Endothelial cell of umbilical vein (primary cell): ENCODE data around the gene CLTCL1. TPM values are rescaled to one million over a fixed set of nuclear protein-coding genes. Genes with fewer than 3 reads are reported as not detected.
A peak's percentile ranks its signal among the peaks of the same experiment; 100 is the strongest.

Experiments used
- BruUV-seq: library from RNA; stranded (reverse); fragments of 400-500 nt; replicated peaks from 2 replicates; lab custom pipeline; 2021; lab: Mats Ljungman, UMichigan
- CTCF ChIA-PET: fragments of 300-600, 350-600 bp; sonication (Branson Sonifier 250); formaldehyde crosslinking; loops from one replicate; lab custom pipeline; 2021; ENCODE audit warnings: antibody characterized with exemption, inconsistent platforms; lab: Charles Lee
- POLR2A ChIA-PET: fragments of 300-600, 350-600 bp; sonication (Branson Sonifier 250); formaldehyde crosslinking; loops from one replicate; lab custom pipeline; 2021; ENCODE audit warnings: antibody characterized with exemption, inconsistent platforms; lab: Charles Lee
- DNase-seq: peaks from one replicate; pipeline ENCODE4 v3.0.0-alpha.2; 2011; ENCODE audit warnings: low read depth, low spot score
- FAIRE-seq: peaks from 2 replicates; lab custom pipeline; 2011; peaks lifted over from hg19 to GRCh38; lab: Jason Lieb, UNC
- H2AFZ ChIP-seq: 2 replicates; pipeline ENCODE4 v1.6.0; 2012; ENCODE audit warnings: low read depth, low read length, control low read depth, inconsistent platforms
- H3K27ac ChIP-seq: 2 replicates; pipeline ENCODE4 v1.5.1; 2011; ENCODE audit warnings: low read depth, mild to moderate bottlenecking, control low read depth, low read length, moderate library complexity; ENCODE audit not compliant: insufficient read depth
- H3K27me3 ChIP-seq, 2 experiments: 2 replicates each; pipeline versions ENCODE4 v1.6.0 to v1.6.1; 2011; ENCODE audit warnings: low read length in 2 of 2, mixed read lengths in 1 of 2; ENCODE audit not compliant: control insufficient read depth in 2 of 2, insufficient read depth in 2 of 2
- H3K36me3 ChIP-seq, 2 experiments: 2 replicates in 1 of 2; 3 replicates in 1 of 2; pipeline ENCODE4 v1.5.1; 2011; ENCODE audit warnings: low read length in 2 of 2, mild to moderate bottlenecking in 1 of 2, moderate library complexity in 1 of 2; ENCODE audit not compliant: control insufficient read depth in 2 of 2, insufficient read depth in 2 of 2; ENCODE audit errors: extremely low read depth in 1 of 2
- H3K4me1 ChIP-seq: 3 replicates; pipeline ENCODE4 v1.5.1; 2011; ENCODE audit warnings: mild to moderate bottlenecking, low read length; ENCODE audit not compliant: control insufficient read depth, insufficient read depth; ENCODE audit errors: extremely low read depth
- H3K4me2 ChIP-seq: 2 replicates; pipeline ENCODE4 v1.6.1; 2011; ENCODE audit warnings: low read length, control low read depth, mixed read lengths; ENCODE audit not compliant: insufficient read depth
- H3K4me3 ChIP-seq, 3 experiments: fragments of 200-600 bp in 1 of 3; sonication (generic), shearing (Covaris generic) in 1 of 3; replicated peaks in 1 of 3; 2 replicates each; pipeline ENCODE4 v1.5.1; 2011 to 2016; ENCODE audit warnings: control low read depth in 3 of 3, low read length in 3 of 3, mild to moderate bottlenecking in 2 of 3, inconsistent platforms in 1 of 3, low read depth in 1 of 3, moderate library complexity in 1 of 3; ENCODE audit not compliant: insufficient read depth in 1 of 3
- H3K79me2 ChIP-seq: 2 replicates; pipeline ENCODE4 v1.6.0; 2012; ENCODE audit warnings: low read length, inconsistent platforms; ENCODE audit not compliant: control insufficient read depth, insufficient read depth
- H3K9ac ChIP-seq: replicated peaks from 2 replicates; pipeline ENCODE3; 2011; ENCODE audit warnings: low read length, control low read depth; ENCODE audit not compliant: insufficient read depth; ENCODE audit errors: extremely low read depth
- H3K9me1 ChIP-seq: replicated peaks from 3 replicates; pipeline ENCODE4 v1.6.0; 2011; ENCODE audit warnings: mild to moderate bottlenecking, low read length; ENCODE audit not compliant: control insufficient read depth, insufficient read depth; ENCODE audit errors: extremely low read depth
- H3K9me3 ChIP-seq: replicated peaks from 2 replicates; pipeline ENCODE4 v1.5.1; 2012; ENCODE audit warnings: low read length, inconsistent platforms; ENCODE audit not compliant: control insufficient read depth, insufficient read depth
- H4K20me1 ChIP-seq: replicated peaks from 2 replicates; pipeline ENCODE3; 2011; ENCODE audit warnings: mild to moderate bottlenecking, low read length; ENCODE audit not compliant: control insufficient read depth, insufficient read depth; ENCODE audit errors: extremely low read depth
- CTCF ChIP-seq, 2 donors: IDR thresholded peaks; 1 replicate in 1 of 2; 2 replicates in 1 of 2; pipeline ENCODE4 v1.5.1; 2011; ENCODE audit warnings: low read length in 2 of 2, mild to moderate bottlenecking in 2 of 2, moderate library complexity in 2 of 2, control low read depth in 1 of 2, inconsistent platforms in 1 of 2, low read depth in 1 of 2; ENCODE audit not compliant: insufficient read depth in 1 of 2; ENCODE audit errors: extremely low read depth in 1 of 2
- EZH2 ChIP-seq: IDR thresholded peaks from 2 replicates; pipeline ENCODE4 v1.6.1; 2012; ENCODE audit warnings: borderline replicate concordance, low read depth, mild to moderate bottlenecking, moderate library complexity, low read length, inconsistent platforms; ENCODE audit not compliant: severe bottlenecking
- FOS ChIP-seq: IDR thresholded peaks from 2 replicates; pipeline ENCODE4 v1.6.1; 2011; ENCODE audit warnings: mild to moderate bottlenecking, low read length, moderate library complexity, borderline replicate concordance; ENCODE audit not compliant: insufficient read depth
- GATA2 ChIP-seq: IDR thresholded peaks from 2 replicates; pipeline ENCODE4 v1.7.0; 2011; ENCODE audit warnings: low read depth, mild to moderate bottlenecking, moderate library complexity, mixed read lengths, low read length; ENCODE audit not compliant: insufficient read length, insufficient read depth
- JUN ChIP-seq: IDR thresholded peaks from 2 replicates; pipeline ENCODE4 v1.6.1; 2011; ENCODE audit warnings: borderline replicate concordance, low read depth; ENCODE audit not compliant: insufficient read length, insufficient read depth
- MAX ChIP-seq: IDR thresholded peaks from 2 replicates; pipeline ENCODE4 v1.6.1; 2011; ENCODE audit not compliant: insufficient read depth, insufficient read length
- MYC ChIP-seq: IDR thresholded peaks from one replicate; pipeline ENCODE4 v1.6.1; 2011; ENCODE audit warnings: mild to moderate bottlenecking, low read depth, low read length
- POLR2AphosphoS5 ChIP-seq: IDR thresholded peaks from 2 replicates; pipeline ENCODE4 v1.6.1; 2012; ENCODE audit warnings: low read depth, mild to moderate bottlenecking, control low read depth, low read length, moderate library complexity; ENCODE audit not compliant: insufficient read depth
- dilution Hi-C: fragments of 300-500 bp; cut with MboI; formaldehyde crosslinking; loops from one replicate; pipeline ENCODE4 v1.15.0; 2019; ENCODE audit warnings: low sequenced_read_pairs; ENCODE audit not compliant: extremely low pct_ligation_motif_present
- intact Hi-C: fragments of 100-400 bp; cut with micrococcal nuclease; formaldehyde crosslinking; loops from one replicate; pipeline ENCODE4 v1.10.0; 2022
- polyA plus RNA-seq, 4 experiments: library from polyadenylated mRNA; depleted of rRNA in 3 of 4; stranded (reverse) in 3 of 4; unstranded in 1 of 4; fragments of >200 nt; gene quantifications; 2 replicates each; pipeline versions ENCODE4 v1.2.1 to v1.2.3, GENCODE V29; 2011 to 2012; ENCODE audit warnings: missing spikeins in 1 of 4
- total RNA-seq: library from RNA; stranded (reverse); gene quantifications from 2 replicates; pipeline ENCODE4 v1.2.3, GENCODE V29; 2021

The CLTCL1 gene
- total and polyA plus RNA-seq, 2 donors (not counting 3 experiments of a cell fraction or from before 2014, with no cell fraction given), result 5.0 to 6.2 TPM

DNA sequence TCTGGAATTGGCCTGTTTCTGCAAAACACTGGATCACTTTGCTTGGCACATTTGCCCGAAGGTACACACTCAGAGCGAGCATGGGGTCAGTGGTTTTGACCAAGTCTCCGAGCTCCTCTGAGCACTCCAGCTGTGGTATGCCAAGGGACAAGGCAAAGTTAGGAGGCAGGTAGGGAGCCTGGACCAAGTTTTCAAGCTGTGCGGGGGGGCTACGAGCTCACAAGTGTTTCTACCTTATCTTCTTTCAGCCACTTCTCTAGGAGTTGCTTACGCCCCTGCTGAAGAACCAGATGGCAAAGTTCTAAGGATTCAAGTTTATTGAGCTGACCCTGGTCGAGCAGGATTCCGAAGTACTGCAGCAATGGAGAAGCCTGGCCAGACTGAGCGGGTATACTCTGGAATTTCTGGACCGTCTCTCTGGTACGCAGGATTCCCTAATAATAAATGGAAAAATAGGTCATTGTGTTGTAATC is 58.3 kb downstream of the CLTCL1 start:
- intact Hi-C loops (no loop called here), dilution Hi-C loops (no loop called here)
- Histone ChIP-seq H3K9ac (no peak overlapping the region), H3K27ac (no peak overlapping the region), H2AFZ (no peak overlapping the region), H3K79me2 (no peaks in the 10 kb centered on the region), H3K9me3 (no peaks in the 10 kb centered on the region), H3K36me3 (no peaks in the 10 kb centered on the region), H4K20me1 (no peaks in the 10 kb centered on the region), H3K4me3 (no peak overlapping the region), H3K27me3 (no peaks in the 10 kb centered on the region), H3K4me2 (no peak overlapping the region), H3K4me1 (no peaks in the 10 kb centered on the region), H3K9me1 (no peaks in the 10 kb centered on the region)
- no TSS peak for BruUV-seq
- FAIRE-seq (no peak), DNase-seq (no peak)
- TF ChIP-seq MAX (no peak), POLR2AphosphoS5 (no peak), EZH2 (no peak), GATA2 (no peak), MYC (no peak), JUN (no peak)
- ChIA-PET POLR2A (no interaction called here), CTCF (interaction anchor here (0.8 kb wide), 1 partner anchor 190 kb away, joined by 3 read pairs; no protein-coding TSS in a partner anchor)

GRCh38 chr22:19232623-19233022 is 58.9 kb downstream of the CLTCL1 start:
- Histone ChIP-seq H3K27me3 (no peaks in the 10 kb centered on the region), H3K4me1 (no peaks in the 10 kb centered on the region), H3K4me2 (no peak overlapping the region), H3K36me3 (no peaks in the 10 kb centered on the region), H3K9ac (no peak overlapping the region), H4K20me1 (no peaks in the 10 kb centered on the region), H3K9me3 (no peaks in the 10 kb centered on the region), H3K4me3 (no peak overlapping the region), H2AFZ (no peak overlapping the region), H3K9me1 (no peaks in the 10 kb centered on the region), H3K79me2 (no peaks in the 10 kb centered on the region), H3K27ac (no peak overlapping the region)
- TF ChIP-seq CTCF (IDR thresholded peaks at IDR 0.05; ENCODE audit: extremely low read depth in 1 of 2, insufficient read depth in 1 of 2, low read depth in 1 of 2, low read length in 2 of 2) (no peak), MYC (no peak), MAX (no peak), FOS (no peak)
- DNase-seq (peak; percentile 8), FAIRE-seq (no peak)
- dilution Hi-C loops, result no loop called here
- no TSS peak for BruUV-seq
- intact Hi-C loops, result no loop called here
- ChIA-PET POLR2A (no interaction called here), CTCF (interaction anchor here (0.8 kb wide), 1 partner anchor 190 kb away, joined by 3 read pairs; no protein-coding TSS in a partner anchor)
